CD4-positive, alpha-beta T cell treated with Interleukin-15 for 1 hour (primary cell): Measurements from ENCODE around the gene RPL26.
"Not testable (repeated sequence)": the region's sequence is repeated elsewhere in the genome, so short reads cannot be mapped to it uniquely, and the experiment has no call there.

ENCODE experiments used
- DNase-seq: peaks from one replicate; pipeline ENCODE4 v3.0.0-alpha.2; 2020

Gene RPL26

DNA sequence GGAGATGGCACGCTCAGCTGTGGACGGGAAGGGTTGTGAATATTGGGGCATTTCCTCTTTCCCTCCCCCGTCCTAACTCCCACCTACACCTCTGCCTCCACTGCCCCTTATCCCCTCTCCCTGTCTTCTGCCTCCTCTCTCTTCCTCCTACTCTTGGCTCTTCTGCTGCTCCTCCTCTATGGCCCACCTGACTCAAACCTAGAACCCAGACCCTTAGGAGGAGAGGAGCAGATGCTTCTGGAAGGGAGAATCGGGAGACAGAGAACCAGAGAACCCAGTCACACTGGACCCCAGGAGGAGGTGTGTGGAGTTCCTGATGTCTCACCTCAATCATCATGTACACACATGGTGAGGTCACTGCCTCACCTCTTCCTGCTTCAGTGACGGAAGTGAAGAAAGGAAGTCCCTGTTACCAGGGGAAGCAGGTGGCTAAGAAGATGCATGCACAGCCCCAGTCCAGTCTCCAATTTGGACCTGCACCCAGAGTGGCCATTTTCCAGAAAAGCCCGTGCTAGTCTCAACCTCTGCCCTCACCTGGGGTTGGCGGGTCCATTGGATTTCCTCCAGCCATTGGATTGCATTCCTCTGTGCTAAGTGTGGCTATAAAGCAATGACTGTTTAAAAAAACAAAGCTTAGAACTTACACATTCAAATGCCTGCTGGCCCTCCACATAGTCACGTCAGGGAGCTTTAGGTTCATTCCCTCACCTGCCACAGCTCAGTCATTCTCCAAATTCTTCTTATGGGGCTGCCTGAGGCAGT, 10.7 kb upstream of the RPL26 start:
- DNase-seq: peak; percentile 69

DNA sequence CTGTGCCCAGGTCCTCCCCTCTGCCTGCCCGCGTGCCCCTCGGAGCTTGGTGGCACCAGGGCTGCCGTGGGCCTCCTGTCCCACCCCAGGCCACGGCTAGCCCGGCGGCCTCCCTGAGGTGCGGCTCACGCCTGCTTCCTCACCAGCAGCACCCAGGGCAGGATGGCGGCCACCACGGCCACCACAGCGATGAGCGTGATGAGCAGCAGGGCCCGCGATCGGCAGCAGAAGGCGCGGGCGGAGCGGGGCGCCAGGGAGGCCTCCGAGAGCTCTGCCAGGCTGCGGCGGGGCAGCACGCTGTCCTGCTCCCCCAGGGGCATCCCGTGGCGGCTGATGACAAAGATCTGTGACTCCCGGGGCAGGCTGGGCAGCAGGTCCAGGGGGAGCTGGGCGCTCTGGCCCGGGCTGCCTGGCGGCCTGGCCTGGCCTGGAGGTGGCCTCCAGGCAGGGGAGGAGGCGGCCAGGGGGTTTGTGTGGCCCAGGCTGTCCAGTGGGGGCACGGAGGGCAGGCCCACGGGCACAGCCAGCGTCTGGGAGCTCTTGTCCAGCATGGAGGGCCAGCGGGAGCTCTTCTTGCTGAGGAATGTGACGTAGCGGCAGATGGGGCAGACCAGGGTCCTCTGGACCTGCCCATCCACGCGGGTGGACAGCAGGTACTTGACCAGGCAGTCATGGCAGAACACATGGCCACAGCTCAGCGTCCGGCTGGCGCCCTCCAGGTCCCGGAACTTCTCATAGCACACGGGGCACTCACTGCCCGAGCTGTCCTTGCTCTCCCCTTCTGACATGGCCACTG, 9.9 kb upstream of the RPL26 start:
- no peak for DNase-seq

DNA sequence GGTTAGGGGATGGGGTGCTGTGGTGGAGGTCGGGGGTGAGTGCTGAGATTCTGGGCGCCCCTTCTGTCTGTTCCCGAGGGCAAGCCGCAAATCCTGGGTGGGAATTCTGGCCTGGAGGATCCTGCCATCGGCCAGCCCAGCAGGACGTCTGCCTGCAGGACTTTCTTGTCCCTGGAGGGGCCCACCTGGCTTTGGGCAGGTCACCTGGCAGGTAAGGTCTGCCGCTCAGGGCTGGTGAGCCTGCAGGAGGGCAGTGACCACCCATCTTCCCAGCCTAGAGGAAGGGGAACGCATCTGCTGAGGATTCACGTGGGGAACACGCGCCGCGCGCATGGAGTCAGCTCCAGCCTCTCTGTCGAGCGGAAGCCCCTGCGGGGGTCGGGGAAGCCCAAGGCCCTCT, 9.3 kb upstream of the RPL26 start:
- no peak for DNase-seq

- no peak for DNase-seq
These were observed 8.7 kb upstream of the RPL26 start for GRCh38 chr17:8391711-8392110.

- DNase-seq: peak; percentile 40
These were observed 5.1 kb upstream of the RPL26 start for GRCh38 chr17:8387914-8388651.

- DNase-seq: no peak
These were observed 3.8 kb upstream of the RPL26 start for GRCh38 chr17:8386841-8387240.

DNA sequence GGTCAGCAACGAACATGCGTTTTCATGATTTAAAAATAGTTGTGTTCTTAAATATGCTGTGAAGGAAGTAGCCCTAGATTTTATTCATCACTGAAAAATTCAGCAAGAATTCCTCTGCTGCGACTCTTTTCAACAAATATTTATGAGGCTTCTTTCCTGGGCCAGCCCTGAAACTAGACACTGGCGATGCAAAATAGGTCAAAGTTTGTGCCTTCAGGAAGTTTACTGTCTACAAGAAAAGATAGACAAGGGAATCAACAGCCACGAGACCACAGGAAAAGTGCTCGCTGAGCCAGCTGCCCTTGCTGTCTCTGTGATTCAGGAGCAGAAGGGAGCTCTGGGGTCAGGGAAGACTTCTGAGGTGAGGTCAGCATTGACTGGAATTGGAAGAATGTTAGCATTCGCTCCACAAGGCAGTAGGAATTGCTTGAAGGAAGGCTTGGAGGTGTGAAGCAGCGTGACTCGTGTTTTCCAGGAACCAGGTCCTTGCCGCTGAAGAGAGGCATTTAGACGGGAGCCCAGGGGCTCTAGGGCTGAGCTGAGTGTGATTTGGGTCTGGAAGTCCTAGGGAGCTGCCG, 1.9 kb upstream of the RPL26 start:
- no peak for DNase-seq

DNA sequence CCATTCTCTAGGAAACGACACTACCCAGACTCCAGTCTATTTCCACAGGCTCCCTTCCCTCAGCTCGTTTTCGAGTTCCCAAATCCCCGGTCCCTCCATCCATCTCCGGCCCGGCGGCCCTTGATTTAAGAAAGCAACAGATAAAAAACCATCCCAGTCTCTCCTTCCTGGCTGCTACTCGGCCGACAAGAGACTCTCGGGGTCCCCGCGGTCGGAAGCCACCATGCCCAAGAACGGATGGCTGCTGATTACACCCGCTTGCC, 182 bp downstream of the RPL26 start:
- DNase-seq: no peak

DNA sequence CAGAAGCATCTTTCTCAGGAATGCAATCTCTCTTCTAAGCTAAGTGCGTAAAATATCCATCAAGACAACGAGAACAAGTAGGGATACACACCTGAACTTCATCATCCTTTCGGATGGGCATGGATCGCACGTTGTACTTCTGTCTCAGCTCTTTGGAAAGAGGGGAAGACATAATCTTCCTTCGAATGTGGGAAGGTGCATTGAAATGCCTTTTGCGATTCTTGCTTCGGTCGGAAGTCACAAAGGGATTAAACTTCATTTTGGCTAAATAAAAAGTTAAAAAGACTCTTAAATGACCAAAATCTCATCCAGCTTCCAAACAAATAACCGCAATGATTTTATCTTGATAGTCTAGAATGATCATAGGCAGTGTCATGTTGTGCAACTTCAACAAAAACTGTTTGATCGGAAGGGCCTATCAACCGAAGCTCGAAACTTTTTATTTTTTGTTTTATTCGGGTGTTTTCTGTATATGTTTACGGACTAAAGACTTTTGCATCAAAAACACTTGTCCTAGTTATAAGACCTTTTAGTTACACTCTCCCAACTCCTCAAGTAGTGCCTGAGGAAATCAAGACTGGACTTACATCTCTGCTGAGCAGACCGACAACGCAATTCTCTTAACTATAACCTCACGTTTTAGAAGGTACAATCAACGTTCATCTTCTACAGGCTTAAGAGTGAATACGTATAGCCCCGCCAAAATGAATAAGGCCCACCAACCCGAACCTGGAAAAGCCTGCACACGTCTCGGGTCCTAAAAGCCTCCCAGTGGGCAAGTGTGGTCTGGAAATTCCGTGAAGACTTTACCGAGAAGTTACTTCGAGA, 727 bp downstream of the RPL26 start:
- DNase-seq: no peak

GRCh38 chr17:8380049-8380448, 2.9 kb downstream of the RPL26 start:
- no peak for DNase-seq

DNA sequence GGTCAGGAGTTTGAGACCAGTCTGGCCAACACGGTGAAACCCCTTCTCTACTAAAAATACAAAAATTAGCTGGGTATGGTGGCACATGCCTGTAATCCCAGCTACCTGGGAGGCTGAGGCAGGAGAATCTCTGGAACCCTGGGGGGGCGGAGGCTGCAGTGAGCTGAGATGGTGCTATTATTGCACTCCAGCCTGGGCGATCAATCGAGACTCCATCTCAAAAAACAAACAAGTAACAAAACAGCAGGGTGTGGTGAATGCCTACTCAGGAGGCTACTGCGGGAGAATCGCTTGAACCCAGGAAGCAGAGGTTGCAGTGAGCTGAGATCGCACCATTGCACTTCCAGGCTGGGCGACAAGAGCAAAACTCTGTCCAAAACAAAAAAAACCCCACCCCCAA, 4.9 kb downstream of the RPL26 start:
- DNase-seq: not testable (repeated sequence)

DNA sequence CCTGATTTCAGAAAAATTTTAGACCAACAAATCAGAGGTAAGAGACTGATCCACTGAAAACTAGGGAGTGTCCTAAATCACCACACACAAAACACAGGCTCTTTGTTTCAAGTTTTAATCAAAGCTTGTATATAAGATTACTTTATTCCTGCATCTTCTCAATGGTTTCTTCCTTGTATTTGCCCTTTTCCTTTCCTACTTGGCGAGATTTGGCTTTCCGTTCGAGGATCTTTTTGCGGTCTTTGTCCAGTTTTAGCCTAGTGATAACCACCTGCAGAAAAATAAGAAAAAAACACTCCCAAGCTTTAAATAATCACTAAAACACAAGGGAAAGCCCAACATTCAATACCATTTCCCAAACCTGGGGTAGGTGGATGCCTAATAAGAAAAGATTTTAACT, 5.6 kb downstream of the RPL26 start:
- DNase-seq: no peak

GRCh38 chr17:8376271-8377067, 6.5 kb downstream of the RPL26 start, which contains the start of gene KRABD2:
Gene KRABD2, minus strand, starts transcription at chr17:8376704.
- DNase-seq: peak; percentile 88

DNA sequence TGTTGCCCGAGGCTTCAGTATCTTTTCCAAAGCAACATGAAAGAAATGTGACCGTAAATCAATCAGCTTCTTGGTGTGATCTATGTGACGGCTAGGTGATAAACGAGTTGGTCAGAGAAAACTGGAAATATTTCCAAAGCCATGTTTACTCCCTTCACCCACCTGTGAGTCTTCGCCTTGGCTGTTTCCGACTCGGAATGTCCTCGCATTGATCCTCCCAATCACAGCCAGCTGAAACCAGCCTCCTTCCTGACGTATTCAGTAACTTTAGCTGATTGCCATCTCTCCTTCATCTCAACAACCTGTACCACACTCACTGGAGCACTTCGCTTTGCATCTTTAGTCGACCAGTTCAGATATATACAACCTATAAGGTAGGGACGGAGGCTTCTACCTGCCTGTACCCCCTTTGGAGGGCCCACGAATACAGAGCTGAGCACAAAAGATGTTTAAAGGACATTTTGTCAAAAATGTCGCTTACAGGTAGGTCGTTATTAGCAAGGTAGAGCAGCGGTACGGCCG, 7.2 kb downstream of the RPL26 start:
- DNase-seq: no peak

GRCh38 chr17:8373856-8374255, 9.1 kb downstream of the RPL26 start:
- not testable (repeated sequence) for DNase-seq

DNA sequence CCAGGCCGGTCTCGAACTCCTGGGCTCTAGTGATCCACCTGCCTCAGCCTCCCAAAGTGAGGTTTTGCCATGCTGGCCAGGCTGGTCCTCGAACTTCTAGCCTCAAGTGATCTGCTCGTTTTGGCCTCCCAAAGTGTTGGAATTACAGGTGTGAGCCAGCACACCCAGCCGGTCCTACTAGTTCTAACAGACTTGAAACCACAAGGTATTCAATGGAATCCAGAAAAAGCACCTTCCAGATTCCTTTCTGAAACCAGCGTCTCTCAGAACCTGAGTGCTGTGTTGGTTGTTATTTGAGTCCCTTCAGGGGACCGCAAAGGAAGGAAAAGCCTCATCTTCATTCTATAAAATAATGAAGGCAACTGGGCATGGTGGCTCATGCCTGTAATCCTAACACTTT, 10.6 kb downstream of the RPL26 start:
- DNase-seq: no peak

DNA sequence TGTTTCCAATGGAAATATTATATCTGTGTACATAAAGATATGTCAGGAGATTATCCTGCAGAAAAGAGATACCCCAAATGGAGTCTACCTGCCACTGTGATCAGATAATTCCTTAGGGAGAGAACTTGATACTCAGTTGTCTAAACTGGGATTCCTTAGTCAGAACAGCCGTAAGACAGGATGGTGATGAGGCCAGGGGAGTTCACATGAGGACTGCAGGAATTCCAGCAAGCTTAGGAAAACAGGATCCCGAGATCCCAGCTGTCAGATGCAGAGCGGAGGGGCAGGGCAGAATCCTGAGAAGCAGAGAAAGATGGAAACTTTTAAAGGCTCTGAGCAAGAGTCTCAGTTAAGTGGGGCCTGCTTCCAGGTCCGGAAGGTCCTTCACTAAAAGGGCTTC, 11.2 kb downstream of the RPL26 start:
- no peak for DNase-seq

DNA sequence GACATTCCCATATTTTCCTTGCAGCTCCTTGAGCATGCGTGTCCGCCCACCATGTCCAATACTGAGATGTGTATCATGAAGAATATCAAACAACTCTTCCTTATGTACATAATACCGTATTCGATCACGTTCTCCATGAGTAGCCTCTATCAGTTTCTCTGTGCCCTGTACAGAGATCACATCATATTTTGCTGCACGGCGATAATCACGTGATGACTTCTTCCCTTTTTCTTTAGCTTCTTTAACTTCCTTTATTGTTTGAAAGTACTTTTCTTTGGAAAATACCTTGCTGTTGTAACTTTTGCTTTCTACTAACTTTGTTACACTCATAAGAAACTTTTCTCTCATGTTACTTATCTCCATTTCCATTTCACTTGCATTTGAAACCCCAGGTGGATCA, 13.0 kb downstream of the RPL26 start:
- no peak for DNase-seq

GRCh38 chr17:8368193-8368592, 14.8 kb downstream of the RPL26 start:
- no peak for DNase-seq

- DNase-seq: no peak
These were observed 16.8 kb downstream of the RPL26 start for GRCh38 chr17:8366231-8366630.

GRCh38 chr17:8365143-8365542, 17.9 kb downstream of the RPL26 start:
- DNase-seq: no peak
